HCT116 (cell line): ENCODE results near the gene FAM177B. TPM values are rescaled to one million over a fixed set of nuclear protein-coding genes. Genes with fewer than 3 reads are reported as not detected.

ENCODE experiments used
- ATAC-seq: fragments of 200-7000 bp; cut with Tn5 transposase; 2 replicates; pipeline ENCODE4 v1.9.1; 2020; ENCODE audit warnings: mild to moderate bottlenecking, moderate library complexity
- BruUV-seq: library from RNA; stranded (reverse); fragments of 400-500 nt; replicated peaks from 2 replicates; lab custom pipeline; 2021; lab: Mats Ljungman, UMichigan
- CTCF ChIA-PET: fragments of 300-600 bp; sonication (Branson Sonifier 250); formaldehyde crosslinking; loops from one replicate; lab custom pipeline; 2021; ENCODE audit warnings: antibody characterized with exemption; lab: Charles Lee
- POLR2A ChIA-PET: fragments of 300-600, 350-600 bp; sonication (Branson Sonifier 250); formaldehyde crosslinking; loops from one replicate; lab custom pipeline; 2021; ENCODE audit warnings: antibody characterized with exemption; lab: Charles Lee
- RAD21 ChIA-PET, 2 experiments: fragments of 300-600 bp; sonication (Branson Sonifier 250); formaldehyde crosslinking; loops; one replicate each; lab custom pipeline; 2023; ENCODE audit warnings: low total read pairs in 2 of 2; ENCODE audit not compliant: uncharacterized antibody in 2 of 2, unreplicated experiment in 2 of 2, low non-redundant PET in 1 of 2; lab: Charles Lee
- DNase-seq: peaks from one replicate; pipeline ENCODE4 v3.0.0-alpha.2; 2010; ENCODE audit warnings: low read depth, low spot score
- H2AFZ ChIP-seq: fragments of 200-600 bp; shearing (Covaris generic), sonication (generic); 2 replicates; pipeline ENCODE4 v1.6.1; 2017; ENCODE audit warnings: low read depth, mixed run types, mixed read lengths, antibody characterized with exemption, low read length; ENCODE audit not compliant: poor library complexity, severe bottlenecking
- H3K27ac ChIP-seq: 2 replicates; pipeline ENCODE4 v1.5.1; 2012; ENCODE audit warnings: low read depth, low read length
- H3K27me3 ChIP-seq: fragments of 200-600 bp; sonication (generic); 2 replicates; pipeline ENCODE4 v1.6.1; 2016; ENCODE audit warnings: mixed run types, low read length, mixed read lengths; ENCODE audit not compliant: insufficient read depth
- H3K36me3 ChIP-seq, 2 experiments: fragments of 200-500 bp in 1 of 2; fragments of 200-600 bp in 1 of 2; sonication (Bioruptor generic) in 1 of 2; sonication (generic) in 1 of 2; 2 replicates each; pipeline versions ENCODE4 v1.5.1 to v1.6.1; 2014 to 2016; ENCODE audit warnings: low read length in 2 of 2, inconsistent platforms in 1 of 2, mixed read lengths in 1 of 2, mixed run types in 1 of 2; ENCODE audit not compliant: insufficient read depth in 2 of 2, control insufficient read depth in 1 of 2
- H3K4me1 ChIP-seq, 2 experiments: fragments of 200-600 bp in 1 of 2; sonication (generic) in 1 of 2; 2 replicates each; pipeline versions ENCODE4 v1.5.1 to v1.6.1; 2012 to 2017; ENCODE audit warnings: low read length in 2 of 2, inconsistent platforms in 1 of 2, mild to moderate bottlenecking in 1 of 2, mixed read lengths in 1 of 2, mixed run types in 1 of 2, moderate library complexity in 1 of 2; ENCODE audit not compliant: insufficient read depth in 2 of 2, control insufficient read depth in 1 of 2
- H3K4me2 ChIP-seq: fragments of 200-600 bp; sonication (generic); 2 replicates; pipeline ENCODE4 v1.6.1; 2017; ENCODE audit warnings: mixed run types, low read length, mixed read lengths
- H3K4me3 ChIP-seq, 2 experiments: fragments of 200-600 bp in 1 of 2; sonication (generic) in 1 of 2; replicated peaks in 1 of 2; 2 replicates each; pipeline ENCODE4 v1.5.1; 2011 to 2016; ENCODE audit warnings: low read length in 2 of 2, control low read depth in 1 of 2, low read depth in 1 of 2, mild to moderate bottlenecking in 1 of 2, mixed read lengths in 1 of 2, mixed run types in 1 of 2
- H3K79me2 ChIP-seq: fragments of 200-600 bp; sonication (generic); 2 replicates; pipeline ENCODE4 v1.6.1; 2017; ENCODE audit warnings: mild to moderate bottlenecking, mixed run types, low read length, moderate library complexity, mixed read lengths; ENCODE audit not compliant: insufficient read depth
- H3K9ac ChIP-seq: fragments of 200-600 bp; sonication (generic); 2 replicates; pipeline ENCODE4 v1.6.1; 2016; ENCODE audit warnings: low read length, mixed read lengths
- H3K9me2 ChIP-seq: fragments of 200-600 bp; sonication (generic), shearing (Covaris generic); 2 replicates; pipeline ENCODE4 v1.6.1; 2017; ENCODE audit warnings: mixed run types, mild to moderate bottlenecking, moderate library complexity; ENCODE audit not compliant: insufficient read depth
- H3K9me3 ChIP-seq, 2 experiments: fragments of 200-500 bp in 1 of 2; fragments of 200-600 bp in 1 of 2; sonication (Bioruptor generic) in 1 of 2; sonication (generic) in 1 of 2; 2 replicates each; pipeline ENCODE4 v1.6.1; 2014 to 2017; ENCODE audit warnings: low read length in 2 of 2, mixed read lengths in 2 of 2, inconsistent platforms in 1 of 2, low read depth in 1 of 2, mild to moderate bottlenecking in 1 of 2, mixed run types in 1 of 2, moderate library complexity in 1 of 2; ENCODE audit not compliant: control insufficient read depth in 1 of 2, insufficient read depth in 1 of 2
- H4K20me1 ChIP-seq: fragments of 200-600 bp; sonication (generic), shearing (Covaris generic); 2 replicates; pipeline ENCODE4 v1.6.1; 2017; ENCODE audit warnings: mixed run types, mild to moderate bottlenecking, moderate library complexity; ENCODE audit not compliant: insufficient read depth
- CBX3 ChIP-seq: IDR thresholded peaks from 2 replicates; pipeline ENCODE4 v1.6.1; 2012; ENCODE audit warnings: low read depth
- CEBPB ChIP-seq: IDR thresholded peaks from 2 replicates; pipeline ENCODE4 v1.6.1; 2012; ENCODE audit warnings: low read depth
- EZH2phosphoT487 ChIP-seq: fragments of 200-600 bp; IDR thresholded peaks from 2 replicates; pipeline ENCODE4 v1.6.1; 2018; ENCODE audit warnings: antibody characterized with exemption, borderline replicate concordance
- FOSL1 ChIP-seq: IDR thresholded peaks from 2 replicates; pipeline ENCODE4 v1.6.1; 2012; ENCODE audit warnings: low read depth
- POLR2A ChIP-seq: IDR thresholded peaks from 2 replicates; pipeline ENCODE4 v1.7.0; 2011; ENCODE audit warnings: borderline replicate concordance; ENCODE audit not compliant: insufficient read depth, insufficient read length; ENCODE audit errors: extremely low read depth
- POLR2AphosphoS5 ChIP-seq: IDR thresholded peaks from 2 replicates; pipeline ENCODE4 v1.6.1; 2011; ENCODE audit warnings: mild to moderate bottlenecking, low read depth, low read length, moderate library complexity
- RAD21 ChIP-seq: IDR thresholded peaks from 2 replicates; pipeline ENCODE4 v1.6.1; 2012; ENCODE audit warnings: low read depth, mild to moderate bottlenecking
- SP1 ChIP-seq: IDR thresholded peaks from 2 replicates; pipeline ENCODE4 v1.6.1; 2012; ENCODE audit warnings: low read depth
- TCF7L2 ChIP-seq: IDR thresholded peaks from 2 replicates; pipeline ENCODE4 v1.7.0; 2011; ENCODE audit warnings: borderline replicate concordance, inconsistent platforms; ENCODE audit not compliant: insufficient read depth, insufficient read length; ENCODE audit errors: extremely low read depth
- ZFX ChIP-seq: fragments of 450-650 bp; IDR thresholded peaks from 2 replicates; pipeline ENCODE4 v1.6.1; 2017
- intact Hi-C: fragments of 100-400 bp; cut with micrococcal nuclease; formaldehyde crosslinking; loops from 2 replicates; pipeline ENCODE4 v1.10.0; 2022
- total RNA-seq: library from RNA; stranded (reverse); gene quantifications from one replicate; pipeline ENCODE4 v1.2.1, GENCODE V29; 2021; ENCODE audit not compliant: unreplicated experiment
- TF ChIP-seq, protein P1 (sequence below): IDR thresholded peaks from 2 replicates; pipeline ENCODE4 v1.6.1; 2012
- TF ChIP-seq, protein P2 (sequence below): IDR thresholded peaks from 2 replicates; pipeline ENCODE4 v1.6.1; 2012; ENCODE audit warnings: low read depth
- TF ChIP-seq, protein P3 (sequence below): IDR thresholded peaks from 2 replicates; pipeline ENCODE4 v1.6.1; 2012
- TF ChIP-seq, protein P4 (sequence below): IDR thresholded peaks from 2 replicates; pipeline ENCODE4 v1.6.1; 2011; ENCODE audit warnings: mild to moderate bottlenecking, low read length, moderate library complexity; ENCODE audit not compliant: insufficient replicate concordance; ENCODE audit errors: extremely low read depth
- TF ChIP-seq, protein P5 (sequence below), 3 experiments: fragments of 200-600 bp in 1 of 3; sonication (generic) in 1 of 3; IDR thresholded peaks in 2 of 3; conservative IDR thresholded peaks in 1 of 3; 2 replicates each; pipeline ENCODE4 v1.5.1; 2012 to 2017; ENCODE audit warnings: low read depth in 2 of 3, low read length in 2 of 3, antibody characterized with exemption in 1 of 3, borderline replicate concordance in 1 of 3, control low read depth in 1 of 3, mild to moderate bottlenecking in 1 of 3, mixed read lengths in 1 of 3, mixed run types in 1 of 3, moderate library complexity in 1 of 3; ENCODE audit not compliant: insufficient read depth in 1 of 3

Gene FAM177B
- total RNA-seq, 1 experiment from 2014 or later, result not detected

DNA sequence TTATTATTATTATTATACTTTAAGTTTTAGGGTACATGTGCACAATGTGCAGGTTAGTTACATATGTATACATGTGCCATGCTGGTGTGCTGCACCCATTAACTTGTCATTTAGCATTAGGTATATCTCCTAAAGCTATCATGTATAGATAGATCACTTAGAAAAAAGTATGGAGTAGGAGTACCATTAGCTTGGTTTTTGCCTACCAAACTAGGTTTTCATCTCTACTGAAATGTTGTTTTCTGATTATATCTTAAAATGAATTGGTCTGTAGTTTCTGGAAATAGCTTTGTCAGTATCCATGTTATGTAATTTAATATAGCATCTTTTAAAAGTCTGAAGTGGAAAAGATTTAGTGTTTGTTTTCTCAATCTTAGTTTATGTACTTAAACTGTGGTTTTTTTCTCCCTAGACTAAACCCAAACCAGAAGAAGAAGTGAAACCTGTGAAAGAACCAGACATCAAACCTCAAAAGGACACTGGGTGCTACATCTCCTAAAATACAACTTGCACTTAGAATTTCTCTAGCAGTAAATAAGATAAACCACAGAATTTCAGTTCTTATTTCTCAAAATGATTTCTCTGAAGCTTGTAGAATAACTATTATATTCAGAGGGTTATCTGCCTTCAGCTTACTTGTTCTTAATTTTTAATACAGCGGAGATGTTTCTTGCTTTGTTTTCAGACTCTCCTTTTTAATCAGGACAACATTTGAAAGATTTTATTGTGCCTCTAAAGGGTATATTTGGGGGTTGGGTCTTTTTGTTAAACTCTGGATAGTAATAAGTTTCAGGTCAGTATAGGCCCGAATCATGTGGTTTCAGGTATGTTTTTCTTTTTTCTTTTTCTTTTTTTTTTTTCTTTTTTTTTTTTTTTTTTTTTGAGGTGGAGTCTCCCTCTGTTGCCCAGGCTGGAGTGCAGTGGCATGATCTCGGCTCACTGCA lies 4.5 kb upstream of the FAM177B start:
- H3K9me3 ChIP-seq, result no peaks in the 10 kb centered on the region
- no peaks in the 10 kb centered on the region for H3K4me1 ChIP-seq
- RAD21 ChIA-PET, result no interaction called here
- no peak for ATAC-seq
- TF ChIP-seq FOSL1 (no peak), RAD21 (no peak), TCF7L2 (no peak), ZFX (no peak), CEBPB (no peak), EZH2phosphoT487 (no peak), CBX3 (no peak), POLR2AphosphoS5 (no peak), SP1 (no peak), POLR2A (no peak)
- TF ChIP-seq, protein P1, sequence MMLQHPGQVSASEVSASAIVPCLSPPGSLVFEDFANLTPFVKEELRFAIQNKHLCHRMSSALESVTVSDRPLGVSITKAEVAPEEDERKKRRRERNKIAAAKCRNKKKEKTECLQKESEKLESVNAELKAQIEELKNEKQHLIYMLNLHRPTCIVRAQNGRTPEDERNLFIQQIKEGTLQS, result no peak
- TF ChIP-seq, protein P2, sequence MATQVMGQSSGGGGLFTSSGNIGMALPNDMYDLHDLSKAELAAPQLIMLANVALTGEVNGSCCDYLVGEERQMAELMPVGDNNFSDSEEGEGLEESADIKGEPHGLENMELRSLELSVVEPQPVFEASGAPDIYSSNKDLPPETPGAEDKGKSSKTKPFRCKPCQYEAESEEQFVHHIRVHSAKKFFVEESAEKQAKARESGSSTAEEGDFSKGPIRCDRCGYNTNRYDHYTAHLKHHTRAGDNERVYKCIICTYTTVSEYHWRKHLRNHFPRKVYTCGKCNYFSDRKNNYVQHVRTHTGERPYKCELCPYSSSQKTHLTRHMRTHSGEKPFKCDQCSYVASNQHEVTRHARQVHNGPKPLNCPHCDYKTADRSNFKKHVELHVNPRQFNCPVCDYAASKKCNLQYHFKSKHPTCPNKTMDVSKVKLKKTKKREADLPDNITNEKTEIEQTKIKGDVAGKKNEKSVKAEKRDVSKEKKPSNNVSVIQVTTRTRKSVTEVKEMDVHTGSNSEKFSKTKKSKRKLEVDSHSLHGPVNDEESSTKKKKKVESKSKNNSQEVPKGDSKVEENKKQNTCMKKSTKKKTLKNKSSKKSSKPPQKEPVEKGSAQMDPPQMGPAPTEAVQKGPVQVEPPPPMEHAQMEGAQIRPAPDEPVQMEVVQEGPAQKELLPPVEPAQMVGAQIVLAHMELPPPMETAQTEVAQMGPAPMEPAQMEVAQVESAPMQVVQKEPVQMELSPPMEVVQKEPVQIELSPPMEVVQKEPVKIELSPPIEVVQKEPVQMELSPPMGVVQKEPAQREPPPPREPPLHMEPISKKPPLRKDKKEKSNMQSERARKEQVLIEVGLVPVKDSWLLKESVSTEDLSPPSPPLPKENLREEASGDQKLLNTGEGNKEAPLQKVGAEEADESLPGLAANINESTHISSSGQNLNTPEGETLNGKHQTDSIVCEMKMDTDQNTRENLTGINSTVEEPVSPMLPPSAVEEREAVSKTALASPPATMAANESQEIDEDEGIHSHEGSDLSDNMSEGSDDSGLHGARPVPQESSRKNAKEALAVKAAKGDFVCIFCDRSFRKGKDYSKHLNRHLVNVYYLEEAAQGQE, result no peak
- TF ChIP-seq, protein P3, sequence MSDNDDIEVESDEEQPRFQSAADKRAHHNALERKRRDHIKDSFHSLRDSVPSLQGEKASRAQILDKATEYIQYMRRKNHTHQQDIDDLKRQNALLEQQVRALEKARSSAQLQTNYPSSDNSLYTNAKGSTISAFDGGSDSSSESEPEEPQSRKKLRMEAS, result no peak
- TF ChIP-seq, protein P4, sequence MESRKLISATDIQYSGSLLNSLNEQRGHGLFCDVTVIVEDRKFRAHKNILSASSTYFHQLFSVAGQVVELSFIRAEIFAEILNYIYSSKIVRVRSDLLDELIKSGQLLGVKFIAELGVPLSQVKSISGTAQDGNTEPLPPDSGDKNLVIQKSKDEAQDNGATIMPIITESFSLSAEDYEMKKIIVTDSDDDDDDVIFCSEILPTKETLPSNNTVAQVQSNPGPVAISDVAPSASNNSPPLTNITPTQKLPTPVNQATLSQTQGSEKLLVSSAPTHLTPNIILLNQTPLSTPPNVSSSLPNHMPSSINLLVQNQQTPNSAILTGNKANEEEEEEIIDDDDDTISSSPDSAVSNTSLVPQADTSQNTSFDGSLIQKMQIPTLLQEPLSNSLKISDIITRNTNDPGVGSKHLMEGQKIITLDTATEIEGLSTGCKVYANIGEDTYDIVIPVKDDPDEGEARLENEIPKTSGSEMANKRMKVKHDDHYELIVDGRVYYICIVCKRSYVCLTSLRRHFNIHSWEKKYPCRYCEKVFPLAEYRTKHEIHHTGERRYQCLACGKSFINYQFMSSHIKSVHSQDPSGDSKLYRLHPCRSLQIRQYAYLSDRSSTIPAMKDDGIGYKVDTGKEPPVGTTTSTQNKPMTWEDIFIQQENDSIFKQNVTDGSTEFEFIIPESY, result no peak
- TF ChIP-seq, protein P5, sequence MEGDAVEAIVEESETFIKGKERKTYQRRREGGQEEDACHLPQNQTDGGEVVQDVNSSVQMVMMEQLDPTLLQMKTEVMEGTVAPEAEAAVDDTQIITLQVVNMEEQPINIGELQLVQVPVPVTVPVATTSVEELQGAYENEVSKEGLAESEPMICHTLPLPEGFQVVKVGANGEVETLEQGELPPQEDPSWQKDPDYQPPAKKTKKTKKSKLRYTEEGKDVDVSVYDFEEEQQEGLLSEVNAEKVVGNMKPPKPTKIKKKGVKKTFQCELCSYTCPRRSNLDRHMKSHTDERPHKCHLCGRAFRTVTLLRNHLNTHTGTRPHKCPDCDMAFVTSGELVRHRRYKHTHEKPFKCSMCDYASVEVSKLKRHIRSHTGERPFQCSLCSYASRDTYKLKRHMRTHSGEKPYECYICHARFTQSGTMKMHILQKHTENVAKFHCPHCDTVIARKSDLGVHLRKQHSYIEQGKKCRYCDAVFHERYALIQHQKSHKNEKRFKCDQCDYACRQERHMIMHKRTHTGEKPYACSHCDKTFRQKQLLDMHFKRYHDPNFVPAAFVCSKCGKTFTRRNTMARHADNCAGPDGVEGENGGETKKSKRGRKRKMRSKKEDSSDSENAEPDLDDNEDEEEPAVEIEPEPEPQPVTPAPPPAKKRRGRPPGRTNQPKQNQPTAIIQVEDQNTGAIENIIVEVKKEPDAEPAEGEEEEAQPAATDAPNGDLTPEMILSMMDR (IDR thresholded peaks at IDR 0.05 in 2 of 3, conservative IDR thresholded peaks at IDR 0.05 in 1 of 3; ENCODE audit: borderline replicate concordance in 1 of 3, insufficient read depth in 1 of 3, low read depth in 2 of 3, low read length in 2 of 3), result no peak
- no peaks in the 10 kb centered on the region for H4K20me1 ChIP-seq
- H2AFZ ChIP-seq, result no peak overlapping the region
- no peak overlapping the region for H3K4me2 ChIP-seq
- H3K9ac ChIP-seq, result no peak overlapping the region
- no peak for DNase-seq
- CTCF ChIA-PET, result interaction anchor here (1.1 kb wide), 1 partner anchor 401 kb away, joined by 3 read pairs; no protein-coding TSS in a partner anchor
- H3K27ac ChIP-seq, result no peak overlapping the region
- no peak overlapping the region for H3K4me3 ChIP-seq
- H3K36me3 ChIP-seq, result peaks cover 20 to 55% of the 10 kb centered on the region in 2 experiments; a peak in 3 of 4 replicates
- H3K9me2 ChIP-seq, result no peaks in the 10 kb centered on the region
- BruUV-seq, result no TSS peak
- POLR2A ChIA-PET, result interaction anchor here (0.6 kb wide), 1 partner anchor 1752 kb away, joined by 3 read pairs; no protein-coding TSS in a partner anchor
- H3K27me3 ChIP-seq, result no peaks in the 10 kb centered on the region
- no peaks in the 10 kb centered on the region for H3K79me2 ChIP-seq
- intact Hi-C loops, result no loop called here
